HG02763 (cell line): Measurements from ENCODE around the gene SEMA3B.
"Not testable (repeated sequence)": the region's sequence is repeated elsewhere in the genome, so short reads cannot be mapped to it uniquely, and the experiment has no call there.

ENCODE experiments used
- ATAC-seq: cut with Tn5 transposase; IDR thresholded peaks from one replicate; pipeline ENCODE4 v1.9.1; 2021; ENCODE audit warnings: mild to moderate bottlenecking, moderate library complexity; ENCODE audit not compliant: unreplicated experiment

Gene SEMA3B

GRCh38 chr3:50268703-50269451 lies at the start of gene SEMA3B:
TSS of gene SEMA3B (plus strand) at chr3:50269147. CDS start at chr3:50269241, 94 bp downstream.
- no peak for ATAC-seq

- ATAC-seq = no peak
Measured at GRCh38 chr3:50219285-50219684, 49.7 kb upstream of the SEMA3B start.

GRCh38 chr3:50220109-50220508 lies 48.8 kb upstream of the SEMA3B start:
- ATAC-seq = no peak

- ATAC-seq = no peak
Measured at GRCh38 chr3:50221051-50221410, 47.9 kb upstream of the SEMA3B start.

- ATAC-seq = no peak
Measured at GRCh38 chr3:50221411-50222168, 47.4 kb upstream of the SEMA3B start.

- ATAC-seq = no peak
Measured at GRCh38 chr3:50222169-50222528, 46.8 kb upstream of the SEMA3B start.

GRCh38 chr3:50224639-50225038 lies 44.3 kb upstream of the SEMA3B start:
- ATAC-seq = no peak

- ATAC-seq = no peak
Measured at GRCh38 chr3:50226888-50227389, 42.0 kb upstream of the SEMA3B start.

GRCh38 chr3:50227390-50228183 lies 41.4 kb upstream of the SEMA3B start:
- peak; percentile 82 for ATAC-seq

GRCh38 chr3:50228184-50228763 lies 40.7 kb upstream of the SEMA3B start:
- not testable (repeated sequence) for ATAC-seq

- ATAC-seq = no peak
Measured at GRCh38 chr3:50229490-50229889, 39.5 kb upstream of the SEMA3B start.

- no peak for ATAC-seq
Measured at GRCh38 chr3:50230104-50230793, 38.7 kb upstream of the SEMA3B start.

- no peak for ATAC-seq
Measured at GRCh38 chr3:50230794-50231125, 38.2 kb upstream of the SEMA3B start.

GRCh38 chr3:50231581-50231980 lies 37.4 kb upstream of the SEMA3B start:
- no peak for ATAC-seq

GRCh38 chr3:50232303-50232702 lies 36.6 kb upstream of the SEMA3B start:
- no peak for ATAC-seq

GRCh38 chr3:50233176-50233575 lies 35.8 kb upstream of the SEMA3B start:
- no peak for ATAC-seq

GRCh38 chr3:50235716-50236483 lies 33.0 kb upstream of the SEMA3B start, which contains the start of gene GNAI2:
TSS of gene GNAI2 (plus strand) at chr3:50236204. CDS start at chr3:50236336, 132 bp downstream.
- ATAC-seq = peak; percentile 93

- no peak for ATAC-seq
Measured at GRCh38 chr3:50236484-50237132, 32.3 kb upstream of the SEMA3B start.

- ATAC-seq = no peak
Measured at GRCh38 chr3:50237133-50237651, 31.8 kb upstream of the SEMA3B start.
